Measurements from ENCODE around the gene ALCAM.

ALCAM gene

DNA sequence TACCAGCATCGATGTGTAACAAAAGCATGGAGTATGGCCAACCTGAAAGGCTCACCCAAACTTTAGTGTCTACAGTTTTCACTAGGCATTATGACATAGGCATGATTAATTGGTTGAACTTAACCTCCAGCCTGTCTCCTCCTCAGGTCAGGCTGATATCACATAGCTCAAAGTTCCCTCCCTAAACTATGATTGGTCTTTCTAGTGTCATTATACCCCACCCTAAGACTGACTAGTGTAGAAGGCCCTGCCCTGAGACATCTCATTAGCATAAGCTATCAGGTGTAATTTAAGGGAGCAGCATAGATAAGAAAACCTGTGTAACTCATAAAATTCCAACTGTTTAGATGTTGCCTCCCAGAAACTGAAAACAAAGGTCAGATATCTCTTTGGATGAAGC is 195.2 kb downstream of the ALCAM start:
- H3K4me3 ChIP-seq (ENCODE audit: low read depth, low read length): no peak overlapping the region
- TF ChIP-seq, protein P1, sequence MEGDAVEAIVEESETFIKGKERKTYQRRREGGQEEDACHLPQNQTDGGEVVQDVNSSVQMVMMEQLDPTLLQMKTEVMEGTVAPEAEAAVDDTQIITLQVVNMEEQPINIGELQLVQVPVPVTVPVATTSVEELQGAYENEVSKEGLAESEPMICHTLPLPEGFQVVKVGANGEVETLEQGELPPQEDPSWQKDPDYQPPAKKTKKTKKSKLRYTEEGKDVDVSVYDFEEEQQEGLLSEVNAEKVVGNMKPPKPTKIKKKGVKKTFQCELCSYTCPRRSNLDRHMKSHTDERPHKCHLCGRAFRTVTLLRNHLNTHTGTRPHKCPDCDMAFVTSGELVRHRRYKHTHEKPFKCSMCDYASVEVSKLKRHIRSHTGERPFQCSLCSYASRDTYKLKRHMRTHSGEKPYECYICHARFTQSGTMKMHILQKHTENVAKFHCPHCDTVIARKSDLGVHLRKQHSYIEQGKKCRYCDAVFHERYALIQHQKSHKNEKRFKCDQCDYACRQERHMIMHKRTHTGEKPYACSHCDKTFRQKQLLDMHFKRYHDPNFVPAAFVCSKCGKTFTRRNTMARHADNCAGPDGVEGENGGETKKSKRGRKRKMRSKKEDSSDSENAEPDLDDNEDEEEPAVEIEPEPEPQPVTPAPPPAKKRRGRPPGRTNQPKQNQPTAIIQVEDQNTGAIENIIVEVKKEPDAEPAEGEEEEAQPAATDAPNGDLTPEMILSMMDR (IDR thresholded peaks at IDR 0.05; ENCODE audit: low read depth, low read length, missing control alignments): no peak
- DNase-seq (ENCODE audit: low read depth): no peak

DNA sequence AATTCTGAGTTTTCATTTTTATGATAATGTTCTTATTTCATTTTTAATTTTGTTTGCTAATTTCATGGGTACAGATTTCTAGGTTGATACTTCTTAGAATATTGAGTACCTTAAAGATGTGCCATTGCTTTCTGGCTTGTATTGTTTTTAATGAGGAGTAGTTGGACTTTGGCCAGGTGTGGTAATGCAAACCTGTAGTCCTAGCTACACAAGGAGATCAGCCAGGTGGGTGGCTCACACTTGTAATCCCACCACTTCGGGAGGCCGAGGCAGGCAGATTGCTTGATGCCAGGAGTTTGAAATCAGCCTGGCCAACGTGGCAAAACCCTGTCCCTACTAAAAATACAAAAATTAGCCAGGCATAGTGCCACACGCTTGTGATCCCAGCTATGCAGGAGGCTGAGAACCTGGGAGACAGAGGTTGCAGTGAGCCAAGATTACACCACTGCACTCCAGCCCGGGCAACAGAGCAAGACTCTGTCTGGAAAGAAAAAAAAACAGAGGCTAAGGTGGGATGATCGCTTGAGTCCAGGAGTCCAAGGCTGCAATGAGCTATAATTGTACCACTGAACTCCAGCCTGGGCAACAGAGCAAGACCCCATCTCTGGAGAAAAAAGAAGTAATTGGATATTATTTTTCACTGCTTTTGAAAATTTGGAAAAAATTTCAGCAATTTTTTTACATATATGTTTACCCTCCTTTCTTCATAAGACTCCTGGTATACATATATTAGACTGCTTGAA is 198.0 kb downstream of the ALCAM start:
- TF ChIP-seq, protein P1 (IDR thresholded peaks at IDR 0.05; ENCODE audit: low read depth, low read length, missing control alignments): no peak
- H3K4me3 ChIP-seq (ENCODE audit: low read depth, low read length): no peak overlapping the region
- DNase-seq (ENCODE audit: low read depth): no peak

DNA sequence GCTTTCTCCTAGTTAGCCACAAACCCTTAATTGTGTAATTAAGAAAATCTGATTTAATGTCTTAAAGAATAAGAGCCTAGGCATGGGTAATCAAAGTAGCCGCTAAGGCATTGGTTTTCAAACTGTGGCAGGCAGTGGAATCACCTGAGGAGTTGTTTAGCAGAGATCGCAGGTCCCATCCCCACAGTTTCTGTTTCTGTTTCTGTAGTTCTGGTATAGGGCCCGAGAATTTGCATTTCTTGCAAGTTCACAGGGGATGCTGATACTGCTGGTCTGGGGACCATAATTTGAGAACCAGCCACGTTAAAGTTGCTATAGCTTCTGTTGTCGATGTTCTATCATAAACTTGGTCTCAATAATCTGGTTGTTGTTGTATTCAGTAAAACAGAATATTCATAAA is 204.3 kb downstream of the ALCAM start:
- DNase-seq (ENCODE audit: low read depth): no peak
- TF ChIP-seq, protein P1 (IDR thresholded peaks at IDR 0.05; ENCODE audit: low read depth, low read length, missing control alignments): no peak

DNA sequence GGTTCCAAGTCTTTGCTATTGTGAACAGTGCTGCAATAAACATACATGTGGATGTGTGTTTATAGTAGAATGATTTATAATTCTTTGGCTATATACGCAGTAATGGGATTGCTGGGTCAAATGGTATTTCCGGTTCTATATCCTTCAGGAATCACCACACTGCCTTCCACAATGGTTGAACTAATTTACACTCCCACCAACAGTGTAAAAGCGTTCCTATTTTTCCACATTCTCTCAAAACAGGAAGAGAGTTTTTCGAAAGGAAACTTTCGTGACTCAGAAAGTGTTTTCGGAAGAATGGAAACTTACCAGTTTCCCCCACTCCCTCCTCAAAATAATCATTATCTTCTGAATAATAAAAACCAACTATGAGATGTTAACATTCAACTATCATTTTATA is 205.8 kb downstream of the ALCAM start:
- H3K4me3 ChIP-seq (ENCODE audit: low read depth, low read length): no peak overlapping the region
- no peak for DNase-seq (ENCODE audit: low read depth)
- TF ChIP-seq, protein P1 (IDR thresholded peaks at IDR 0.05; ENCODE audit: low read depth, low read length, missing control alignments): no peak

More for the DNA sequence above, 204.3 kb downstream of the ALCAM start:
- no peak overlapping the region for H3K4me3 ChIP-seq (ENCODE audit: low read depth, low read length)

DNA sequence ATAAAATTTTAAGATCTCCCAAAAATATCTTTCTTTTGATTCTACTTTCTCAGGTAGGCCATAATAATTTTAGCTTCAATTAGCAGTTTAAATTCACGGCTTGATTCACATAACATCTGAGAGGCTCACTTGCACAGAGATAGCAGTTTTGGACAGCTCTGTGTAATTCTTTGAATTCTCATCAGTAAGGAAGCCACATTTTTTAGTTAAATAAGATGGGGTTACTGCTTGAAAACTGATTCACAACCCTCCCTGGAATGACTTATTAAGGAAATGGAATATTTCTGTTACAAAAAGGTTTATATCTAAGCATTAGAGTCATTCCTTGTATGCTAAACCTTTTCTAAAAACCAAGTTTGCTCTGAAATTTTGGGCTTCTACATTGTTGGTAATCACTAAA is 212.7 kb downstream of the ALCAM start:
- H3K4me3 ChIP-seq (ENCODE audit: low read depth, low read length): no peak overlapping the region
- DNase-seq (ENCODE audit: low read depth): no peak
- TF ChIP-seq, protein P1 (IDR thresholded peaks at IDR 0.05; ENCODE audit: low read depth, low read length, missing control alignments): no peak

DNA sequence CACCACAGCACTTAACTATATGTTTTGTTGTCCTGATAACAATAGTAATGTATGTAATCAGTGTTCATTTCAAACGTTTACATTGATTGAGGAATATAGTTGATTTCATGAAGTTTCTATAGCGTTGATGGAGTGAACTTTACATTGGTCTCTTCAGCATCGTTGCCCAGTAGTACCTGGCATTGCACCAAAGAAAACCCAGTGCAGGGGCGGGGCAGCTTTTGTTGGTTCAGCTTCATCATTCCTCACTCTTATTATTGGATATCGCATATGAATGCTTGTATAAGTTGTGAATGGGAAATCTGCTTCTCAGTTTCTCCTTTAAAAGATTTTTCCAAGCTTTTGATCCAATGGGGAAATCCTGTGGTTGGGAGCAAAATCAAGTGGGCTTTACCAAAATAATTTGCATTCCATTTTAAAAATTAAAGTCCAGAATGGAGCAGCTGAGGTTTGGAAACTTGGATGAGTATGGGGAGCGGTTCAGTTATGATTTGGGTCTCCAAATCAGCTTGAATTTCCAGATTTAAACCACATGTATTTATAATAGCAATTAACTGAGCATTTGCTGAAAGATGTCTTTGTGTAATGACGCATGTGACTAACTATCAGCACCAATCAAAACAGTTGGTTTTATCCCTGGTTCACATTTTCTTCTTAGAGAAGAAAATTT is 213.7 kb downstream of the ALCAM start:
- no peak for DNase-seq (ENCODE audit: low read depth)
- no peak overlapping the region for H3K4me3 ChIP-seq (ENCODE audit: low read depth, low read length)
- TF ChIP-seq, protein P1 (IDR thresholded peaks at IDR 0.05; ENCODE audit: low read depth, low read length, missing control alignments): no peak
